GM12878 (cell line): ENCODE results near the gene PABPN1. TPM values are rescaled to one million over a fixed set of nuclear protein-coding genes. Genes with fewer than 3 reads are reported as not detected.

Experiments
- CREB1 ChIP-seq: IDR thresholded peaks from 2 replicates; pipeline ENCODE4 v1.6.1; 2012; ENCODE audit warnings: low read depth, mild to moderate bottlenecking, inconsistent platforms
- EZH2 ChIP-seq: IDR thresholded peaks from 2 replicates; pipeline ENCODE4 v1.6.1; 2012; ENCODE audit warnings: low read depth, mild to moderate bottlenecking, control low read depth, inconsistent platforms, low read length, borderline replicate concordance; ENCODE audit not compliant: control insufficient read depth
- HDGF ChIP-seq: fragments of 450-650 bp; IDR thresholded peaks from 2 replicates; pipeline ENCODE4 v1.6.1; 2016; ENCODE audit warnings: antibody characterized with exemption
- KDM1A ChIP-seq: fragments of 200-600 bp; sonication (generic); IDR thresholded peaks from 2 replicates; pipeline ENCODE4 v1.6.1; 2016; ENCODE audit warnings: borderline replicate concordance
- POLR2AphosphoS2 ChIP-seq: IDR thresholded peaks from 2 replicates; pipeline ENCODE4 v1.6.1; 2011; ENCODE audit warnings: low read depth, mild to moderate bottlenecking, low read length, improper control_type of control experiment, moderate library complexity
- POU2F2 ChIP-seq: IDR thresholded peaks from 3 replicates; pipeline ENCODE4 v1.6.1; 2011; ENCODE audit warnings: low read depth, mild to moderate bottlenecking, low read length, borderline replicate concordance
- SMAD1 ChIP-seq: fragments of 450-650 bp; IDR thresholded peaks from 2 replicates; pipeline ENCODE4 v1.6.1; 2018; ENCODE audit warnings: mild to moderate bottlenecking, low read depth; ENCODE audit not compliant: partially characterized antibody
- TAF1 ChIP-seq: IDR thresholded peaks from 2 replicates; pipeline ENCODE4 v1.6.1; 2011; ENCODE audit warnings: mild to moderate bottlenecking, low read depth, low read length, borderline replicate concordance
- polyA plus RNA-seq, 11 experiments: library from polyadenylated mRNA; depleted of rRNA in 4 of 11; unstranded in 6 of 11; stranded (reverse) in 5 of 11; fragments of >200 nt; fragmentation: Nextera tagmentation in 4 of 11; fragmentation: Illumina TruSeq in 1 of 11; extraction: Ambion mirVana in 4 of 11; extraction: Trizol in 1 of 11; gene quantifications; 1 replicate in 1 of 11; 2 replicates in 10 of 11; pipeline versions ENCODE4 v1.2.1 to v1.2.3, GENCODE V29; 2011 to 2016; ENCODE audit warnings: inconsistent platforms in 2 of 11, missing spikeins in 2 of 11, low read depth in 1 of 11
- total RNA-seq, 4 experiments: library from RNA; depleted of rRNA in 3 of 4; stranded (reverse); fragments of >200 nt in 3 of 4; fragmentation: Illumina TruSeq in 1 of 4; extraction: Trizol in 1 of 4; gene quantifications; 2 replicates each; pipeline versions ENCODE4 v1.2.1 to v1.2.3, GENCODE V29; 2013 to 2021
- TF ChIP-seq, protein P1 (sequence below): fragments of 450-650 bp; IDR thresholded peaks from 2 replicates; pipeline ENCODE4 v1.6.1; 2018; ENCODE audit warnings: borderline replicate concordance, mild to moderate bottlenecking; ENCODE audit not compliant: partially characterized antibody
- TF ChIP-seq, protein P2 (sequence below): fragments of 450-650 bp; formaldehyde crosslinking; IDR thresholded peaks from 2 replicates; pipeline ENCODE4 v1.4.0; 2020; ENCODE audit warnings: mild to moderate bottlenecking, moderate library complexity

PABPN1 gene
- total and polyA plus RNA-seq, 10 of the 15 experiments (the other 5 are each of a cell fraction or from before 2014, with no cell fraction given), result 31.3 to 248 (median 103) TPM

DNA sequence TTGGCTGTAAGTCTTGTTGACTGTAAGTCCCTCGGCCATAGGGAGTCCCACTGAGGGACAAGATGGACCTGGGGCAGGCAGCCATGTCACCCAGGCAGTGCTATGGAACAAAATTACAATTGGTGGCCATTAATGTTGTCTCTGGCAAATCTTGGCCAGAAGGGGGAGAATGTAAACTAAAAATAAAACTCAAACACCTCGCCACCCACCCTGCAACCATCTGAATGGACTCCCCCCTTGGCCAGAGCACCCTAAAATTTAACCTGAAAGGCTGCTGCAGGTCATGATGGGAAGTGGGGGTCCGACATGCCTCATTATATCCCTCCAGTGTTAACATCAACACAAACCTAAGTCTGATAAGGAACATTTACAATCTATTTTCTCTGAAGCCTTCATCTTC is 23.2 kb downstream of the PABPN1 start (continued):
- TF ChIP-seq EZH2, result no peak
- TF ChIP-seq CREB1, result no peak
- TF ChIP-seq POU2F2, result no peak
- no peak for TF ChIP-seq TAF1
- no peak for TF ChIP-seq POLR2AphosphoS2
- no peak for TF ChIP-seq SMAD1
- no peak for TF ChIP-seq KDM1A
- TF ChIP-seq, protein P1, sequence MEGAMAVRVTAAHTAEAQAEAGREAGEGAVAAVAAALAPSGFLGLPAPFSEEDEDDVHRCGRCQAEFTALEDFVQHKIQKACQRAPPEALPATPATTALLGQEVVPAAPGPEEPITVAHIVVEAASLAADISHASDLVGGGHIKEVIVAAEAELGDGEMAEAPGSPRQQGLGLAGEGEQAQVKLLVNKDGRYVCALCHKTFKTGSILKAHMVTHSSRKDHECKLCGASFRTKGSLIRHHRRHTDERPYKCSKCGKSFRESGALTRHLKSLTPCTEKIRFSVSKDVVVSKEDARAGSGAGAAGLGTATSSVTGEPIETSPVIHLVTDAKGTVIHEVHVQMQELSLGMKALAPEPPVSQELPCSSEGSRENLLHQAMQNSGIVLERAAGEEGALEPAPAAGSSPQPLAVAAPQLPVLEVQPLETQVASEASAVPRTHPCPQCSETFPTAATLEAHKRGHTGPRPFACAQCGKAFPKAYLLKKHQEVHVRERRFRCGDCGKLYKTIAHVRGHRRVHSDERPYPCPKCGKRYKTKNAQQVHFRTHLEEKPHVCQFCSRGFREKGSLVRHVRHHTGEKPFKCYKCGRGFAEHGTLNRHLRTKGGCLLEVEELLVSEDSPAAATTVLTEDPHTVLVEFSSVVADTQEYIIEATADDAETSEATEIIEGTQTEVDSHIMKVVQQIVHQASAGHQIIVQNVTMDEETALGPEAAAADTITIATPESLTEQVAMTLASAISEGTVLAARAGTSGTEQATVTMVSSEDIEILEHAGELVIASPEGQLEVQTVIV, result no peak
- TF ChIP-seq, protein P2, sequence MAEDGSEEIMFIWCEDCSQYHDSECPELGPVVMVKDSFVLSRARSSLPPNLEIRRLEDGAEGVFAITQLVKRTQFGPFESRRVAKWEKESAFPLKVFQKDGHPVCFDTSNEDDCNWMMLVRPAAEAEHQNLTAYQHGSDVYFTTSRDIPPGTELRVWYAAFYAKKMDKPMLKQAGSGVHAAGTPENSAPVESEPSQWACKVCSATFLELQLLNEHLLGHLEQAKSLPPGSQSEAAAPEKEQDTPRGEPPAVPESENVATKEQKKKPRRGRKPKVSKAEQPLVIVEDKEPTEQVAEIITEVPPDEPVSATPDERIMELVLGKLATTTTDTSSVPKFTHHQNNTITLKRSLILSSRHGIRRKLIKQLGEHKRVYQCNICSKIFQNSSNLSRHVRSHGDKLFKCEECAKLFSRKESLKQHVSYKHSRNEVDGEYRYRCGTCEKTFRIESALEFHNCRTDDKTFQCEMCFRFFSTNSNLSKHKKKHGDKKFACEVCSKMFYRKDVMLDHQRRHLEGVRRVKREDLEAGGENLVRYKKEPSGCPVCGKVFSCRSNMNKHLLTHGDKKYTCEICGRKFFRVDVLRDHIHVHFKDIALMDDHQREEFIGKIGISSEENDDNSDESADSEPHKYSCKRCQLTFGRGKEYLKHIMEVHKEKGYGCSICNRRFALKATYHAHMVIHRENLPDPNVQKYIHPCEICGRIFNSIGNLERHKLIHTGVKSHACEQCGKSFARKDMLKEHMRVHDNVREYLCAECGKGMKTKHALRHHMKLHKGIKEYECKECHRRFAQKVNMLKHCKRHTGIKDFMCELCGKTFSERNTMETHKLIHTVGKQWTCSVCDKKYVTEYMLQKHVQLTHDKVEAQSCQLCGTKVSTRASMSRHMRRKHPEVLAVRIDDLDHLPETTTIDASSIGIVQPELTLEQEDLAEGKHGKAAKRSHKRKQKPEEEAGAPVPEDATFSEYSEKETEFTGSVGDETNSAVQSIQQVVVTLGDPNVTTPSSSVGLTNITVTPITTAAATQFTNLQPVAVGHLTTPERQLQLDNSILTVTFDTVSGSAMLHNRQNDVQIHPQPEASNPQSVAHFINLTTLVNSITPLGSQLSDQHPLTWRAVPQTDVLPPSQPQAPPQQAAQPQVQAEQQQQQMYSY (CRISPR knock-in tag), result no peak
- no peak for TF ChIP-seq HDGF
